Measurements from ENCODE around the gene TYMP.

GRCh38 chr22:50535113-50535512, 5.3 kb upstream of the TYMP start:
- no peak for TF ChIP-seq CTCF (IDR thresholded peaks at IDR 0.05)
- TF ChIP-seq EP300 (IDR thresholded peaks at IDR 0.05), result no peak
- TF ChIP-seq POLR2A (IDR thresholded peaks at IDR 0.05), result no peak
- TF ChIP-seq POLR2AphosphoS5 (IDR thresholded peaks at IDR 0.05), result no peak
